CD4-positive, alpha-beta T cell treated with Interleukin-4 for 1 hour (primary cell): ENCODE results near the gene DIO2.

Experiments used
- DNase-seq, 2 donors: peaks; one replicate each; pipeline ENCODE4 v3.0.0-alpha.2; 2020 to 2022

The DIO2 gene

DNA sequence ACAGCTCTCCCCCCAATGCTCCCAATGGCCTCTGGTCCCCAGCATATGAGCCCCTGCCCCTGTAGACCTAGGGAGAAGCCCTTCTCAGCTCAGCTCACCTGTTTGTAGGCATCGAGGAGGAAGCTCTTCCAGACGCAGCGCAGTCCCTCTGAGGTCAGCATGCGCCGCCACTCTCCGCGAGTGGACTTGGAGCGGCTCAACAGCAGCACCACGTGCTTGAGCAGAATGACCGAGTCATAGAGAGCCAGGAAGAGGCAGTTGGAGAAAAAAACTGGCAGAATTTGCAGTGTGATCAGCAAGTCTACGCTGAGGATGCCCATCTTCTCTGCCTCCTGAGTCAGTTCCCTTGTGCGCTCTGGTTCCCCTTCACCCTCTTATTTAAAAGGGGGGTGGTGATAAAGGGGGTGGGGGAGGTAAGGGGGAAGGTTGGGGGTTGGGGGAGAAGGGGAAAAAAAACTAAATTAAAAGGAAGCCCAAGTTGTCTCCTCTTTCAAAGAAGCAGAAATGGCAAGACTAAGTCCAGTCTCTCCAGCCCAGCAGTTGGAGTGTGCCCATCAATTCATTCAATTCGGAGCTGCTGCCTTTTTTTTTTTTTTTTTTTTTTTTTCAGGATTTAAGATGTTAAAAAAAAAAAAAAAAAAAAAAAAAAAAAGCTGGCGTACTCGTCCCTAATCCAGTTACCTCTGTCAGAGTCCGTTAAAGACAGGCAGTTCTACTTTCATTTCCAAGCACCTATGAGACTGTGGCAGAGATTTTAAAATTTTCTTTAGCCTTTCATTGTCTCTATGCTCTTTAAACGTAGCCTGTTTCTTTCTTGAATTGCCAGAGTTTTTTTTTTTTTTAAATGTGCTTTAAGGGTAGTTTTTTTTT, at the start of gene DIO2:
Gene DIO2, minus strand, starts transcription at position 352 of the 870 bp plus-strand sequence. Its CDS starts 32 bp downstream, at position 320.
- DNase-seq = no peak

DNA sequence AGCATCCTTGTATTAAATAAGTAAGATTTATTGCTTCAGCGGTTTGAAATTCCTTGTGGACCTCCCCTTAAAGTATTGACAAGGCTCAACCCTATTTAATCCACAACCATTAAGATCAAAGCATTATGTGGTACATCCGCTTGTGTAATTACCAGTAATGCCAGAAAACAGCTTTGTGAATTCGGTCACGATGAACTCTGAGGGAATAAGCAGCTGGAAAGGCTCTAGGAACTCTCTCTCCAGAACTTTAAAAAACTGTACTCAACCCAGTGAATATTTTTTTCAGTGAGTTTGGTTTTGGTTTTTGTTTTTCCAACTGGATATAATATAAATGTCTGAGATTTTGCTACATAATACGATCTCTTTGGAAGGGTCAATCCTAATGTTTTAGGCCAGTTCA, 49.3 kb upstream of the DIO2 start:
- DNase-seq = no peak

DNA sequence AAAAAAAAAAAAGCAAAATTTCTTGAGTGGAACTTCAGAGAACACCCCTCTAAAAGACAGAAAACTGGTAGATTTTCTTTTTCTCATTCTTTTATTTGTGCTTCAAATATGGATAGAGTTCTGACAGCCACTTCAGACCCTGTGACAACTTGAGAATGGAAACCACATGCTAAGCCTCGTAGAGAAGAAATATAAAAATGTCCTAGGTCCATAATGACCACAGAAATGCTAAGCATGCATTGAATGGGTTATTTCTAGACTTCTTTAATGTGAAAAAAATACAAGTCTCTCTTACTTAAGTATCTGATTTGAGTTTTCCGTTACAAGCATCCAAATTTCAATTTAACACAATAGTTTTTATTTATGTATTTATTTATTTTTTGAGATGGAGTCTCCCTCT, 28.3 kb upstream of the DIO2 start:
- no peak for DNase-seq

DNA sequence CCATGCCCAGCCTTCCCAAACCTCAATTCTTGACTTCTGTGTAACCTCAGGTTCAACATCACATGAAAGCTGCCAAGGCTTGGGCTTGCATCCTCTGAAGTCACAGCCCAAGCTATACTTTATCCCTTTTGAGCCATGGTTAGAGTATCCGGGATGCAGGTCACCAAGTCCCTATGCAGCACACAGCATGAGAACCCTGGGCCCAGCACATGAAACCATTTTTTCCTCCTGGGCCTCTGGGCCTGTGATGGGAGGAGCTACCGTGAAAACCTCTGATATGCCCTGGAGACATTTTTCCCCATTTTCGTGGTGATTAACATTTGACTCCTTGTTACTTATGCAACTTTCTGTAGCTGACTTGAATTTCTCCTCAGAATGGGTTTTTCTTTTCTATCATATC, 25.8 kb upstream of the DIO2 start:
- DNase-seq = no peak

DNA sequence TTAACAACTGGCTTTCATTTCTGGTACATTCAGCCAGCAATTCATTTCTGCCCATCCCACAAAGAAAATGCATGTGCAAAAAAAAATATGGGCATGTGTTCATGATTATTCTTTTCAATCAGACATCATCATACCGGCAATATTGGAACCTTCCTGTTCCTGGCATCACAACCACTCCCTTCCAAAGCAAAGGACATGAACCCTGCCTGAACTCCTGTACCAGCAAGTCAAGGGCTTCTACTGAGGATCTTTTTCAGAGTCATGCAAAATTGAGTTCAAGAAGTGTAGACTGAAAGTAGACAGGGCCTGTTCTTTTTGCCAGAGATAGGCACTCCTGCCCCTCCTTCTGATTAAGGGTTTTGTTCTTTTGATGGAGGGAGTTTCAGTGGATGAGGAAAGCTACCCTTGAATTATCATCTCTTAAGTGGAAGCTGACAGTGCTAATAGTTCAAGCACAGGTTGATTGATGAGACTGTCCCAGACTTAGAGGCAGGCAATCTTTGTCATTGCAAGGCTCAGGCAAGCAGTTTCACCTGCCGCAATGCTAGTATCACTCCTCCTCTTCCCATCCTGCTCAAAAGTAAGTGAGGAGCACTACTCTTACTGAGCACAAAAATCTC, 22.3 kb upstream of the DIO2 start:
- DNase-seq = no peak

DNA sequence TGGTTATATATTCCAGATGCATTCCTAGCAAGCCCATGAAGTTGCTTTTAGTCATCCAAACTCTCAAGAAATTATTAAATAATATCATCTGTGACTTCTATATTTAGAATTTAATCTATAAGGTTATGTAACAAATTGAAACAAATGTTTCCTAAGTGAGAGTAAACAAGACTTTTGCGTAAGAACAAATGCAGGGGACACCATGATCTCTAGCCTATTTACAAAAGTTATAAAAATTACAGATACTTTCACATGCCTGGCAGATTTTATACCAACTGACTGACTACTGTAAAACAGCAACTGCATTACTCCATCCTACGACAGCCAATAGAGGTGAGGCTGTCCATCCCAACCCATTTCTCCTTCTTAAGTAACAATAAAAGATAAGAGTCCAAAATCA, 20.4 kb upstream of the DIO2 start:
- no peak for DNase-seq

DNA sequence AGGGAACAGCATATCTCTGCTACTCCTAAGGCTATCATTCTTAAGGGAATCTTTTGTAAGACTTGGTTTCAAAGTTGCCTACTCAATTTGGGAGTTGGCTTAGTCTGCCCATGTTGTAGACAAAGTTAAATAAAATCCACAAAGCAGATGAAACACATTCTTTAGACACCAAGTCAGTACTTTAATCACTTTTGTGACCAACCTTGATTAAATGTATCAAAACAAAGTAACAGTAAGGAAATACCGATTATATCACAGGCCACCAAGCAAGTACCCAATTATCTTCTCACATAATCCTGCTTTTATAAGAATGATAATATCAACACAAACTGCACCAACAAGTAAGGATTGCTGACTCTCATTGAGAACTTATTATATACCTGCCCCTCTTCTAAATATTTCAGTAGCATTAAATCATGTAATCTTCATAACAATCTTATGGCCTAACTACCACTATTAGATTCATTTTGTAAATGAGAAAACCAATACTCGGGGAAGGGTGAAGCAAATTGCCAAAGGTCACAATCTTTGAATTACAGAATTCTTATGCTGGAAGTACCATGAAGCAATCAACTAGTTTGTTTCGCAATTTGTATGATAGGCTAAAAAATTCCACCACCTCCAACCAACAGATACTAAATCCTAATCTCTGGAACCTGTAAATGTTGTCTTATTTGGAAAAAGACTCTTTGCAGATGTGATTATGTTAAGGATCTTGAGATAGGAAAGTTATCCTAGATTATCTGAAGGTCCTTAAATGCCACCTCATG, 12.6 kb upstream of the DIO2 start:
- DNase-seq = no peak

DNA sequence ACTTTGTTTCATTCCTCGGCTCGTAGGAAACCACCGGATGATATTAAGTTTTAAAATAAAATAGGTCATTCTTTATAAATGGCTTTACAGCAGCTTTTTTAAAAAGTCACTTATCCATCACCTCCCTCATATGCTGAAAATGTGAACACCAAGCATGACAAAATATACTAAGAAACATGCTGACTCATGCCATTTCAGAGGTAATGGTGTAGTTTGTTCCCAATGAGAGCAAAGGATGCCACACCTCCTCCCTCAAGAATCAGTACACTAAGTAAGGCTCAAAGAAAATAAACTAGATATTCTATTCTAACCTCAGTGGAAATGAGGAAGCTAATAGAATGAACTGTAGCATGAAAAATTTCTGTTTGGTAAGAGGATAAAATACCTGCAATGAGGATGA, 5.5 kb upstream of the DIO2 start:
- DNase-seq = no peak

DNA sequence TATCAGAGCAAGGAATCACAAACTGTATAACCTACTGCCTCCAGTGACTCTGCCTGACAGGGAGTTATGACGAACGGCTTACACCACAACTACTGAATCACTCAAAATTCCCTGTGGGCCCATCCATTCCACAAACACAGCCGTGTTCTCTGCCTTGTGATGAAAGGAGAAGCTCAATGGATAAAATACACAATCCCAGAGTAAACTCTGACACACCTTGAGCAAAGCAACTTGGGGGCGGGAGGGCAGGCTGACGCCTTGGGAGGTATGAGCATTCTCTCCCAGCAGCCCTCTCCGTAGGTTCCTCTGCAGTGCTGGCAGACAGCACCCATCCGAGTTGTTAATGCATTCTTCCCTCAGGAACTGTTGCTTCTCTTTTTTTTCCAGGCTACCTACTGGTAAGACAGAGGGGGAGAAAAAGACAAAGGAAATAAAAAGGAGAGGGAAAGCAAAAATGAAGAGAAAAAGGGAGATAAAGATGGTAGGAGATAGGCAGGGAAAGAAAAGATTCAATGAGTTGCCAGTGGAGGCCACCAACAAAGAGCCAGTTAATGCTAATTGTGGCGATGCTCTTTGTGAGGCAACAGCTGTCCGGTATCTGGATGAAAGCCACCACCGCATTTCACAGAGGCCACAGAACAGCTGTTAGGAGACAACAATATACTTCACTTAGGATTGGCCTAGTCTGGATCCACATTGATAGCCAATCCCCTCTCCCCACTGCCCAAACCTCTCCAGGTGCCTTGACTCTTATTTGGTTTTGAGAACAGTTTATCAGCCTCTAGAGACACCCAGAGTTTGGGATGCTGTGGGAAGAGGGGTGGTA, 4.7 kb upstream of the DIO2 start:
- DNase-seq = no peak

DNA sequence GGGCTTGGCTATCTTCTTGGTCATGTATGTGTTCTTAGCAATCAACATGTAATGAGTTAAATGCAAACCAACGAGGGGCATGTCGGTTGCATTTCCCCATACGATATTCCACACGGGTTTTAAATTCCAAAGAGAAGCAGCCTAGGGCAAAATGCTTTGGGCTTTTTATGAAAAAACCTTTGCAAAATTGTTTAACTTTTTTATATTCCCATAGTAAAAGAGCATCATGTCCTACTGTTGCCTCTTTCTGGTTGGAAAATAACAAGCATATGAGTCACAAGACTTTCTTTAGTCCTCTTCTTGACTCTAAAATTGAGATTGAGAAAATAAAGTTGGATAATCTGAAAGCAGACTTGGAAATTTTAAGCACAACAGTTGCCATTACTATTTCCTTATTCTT, 3.8 kb upstream of the DIO2 start:
- no peak for DNase-seq

DNA sequence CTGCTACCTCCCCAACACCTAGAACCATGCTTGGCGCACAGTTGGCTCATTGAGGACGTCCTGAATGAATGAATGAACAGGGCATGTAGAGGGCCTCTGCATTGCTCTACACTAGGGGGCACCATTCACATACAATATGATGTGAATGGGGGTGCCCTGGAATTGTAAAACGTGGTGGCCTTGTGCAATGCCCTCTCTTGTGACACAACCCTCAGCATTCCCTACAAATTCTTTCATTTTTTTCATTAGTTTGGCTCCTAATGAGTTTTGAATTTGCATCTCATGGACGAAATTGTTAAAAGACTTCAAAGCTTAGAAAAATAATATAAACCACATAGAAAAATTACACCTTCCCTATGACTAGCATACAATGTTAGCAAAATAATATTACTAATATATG, 2.3 kb upstream of the DIO2 start:
- no peak for DNase-seq

DNA sequence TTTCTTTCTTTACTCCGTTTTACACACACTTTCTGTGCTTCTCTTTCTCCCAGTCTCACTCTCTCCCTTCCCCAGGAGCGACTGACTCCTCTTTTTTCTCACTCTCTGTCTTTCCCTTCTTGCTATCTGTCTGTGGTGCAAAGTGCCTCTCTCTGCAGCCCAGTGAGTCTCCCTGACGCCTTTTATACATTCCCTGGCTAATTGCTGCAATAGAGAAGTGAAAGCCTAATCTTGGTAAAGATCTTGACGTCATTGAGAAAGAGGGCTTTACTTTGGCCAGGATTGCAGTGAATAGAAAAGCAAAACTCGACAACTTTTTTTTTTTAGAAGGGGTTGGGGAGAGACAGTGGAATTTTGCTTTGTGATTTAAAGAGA, 706 bp upstream of the DIO2 start:
- no peak for DNase-seq

DNA sequence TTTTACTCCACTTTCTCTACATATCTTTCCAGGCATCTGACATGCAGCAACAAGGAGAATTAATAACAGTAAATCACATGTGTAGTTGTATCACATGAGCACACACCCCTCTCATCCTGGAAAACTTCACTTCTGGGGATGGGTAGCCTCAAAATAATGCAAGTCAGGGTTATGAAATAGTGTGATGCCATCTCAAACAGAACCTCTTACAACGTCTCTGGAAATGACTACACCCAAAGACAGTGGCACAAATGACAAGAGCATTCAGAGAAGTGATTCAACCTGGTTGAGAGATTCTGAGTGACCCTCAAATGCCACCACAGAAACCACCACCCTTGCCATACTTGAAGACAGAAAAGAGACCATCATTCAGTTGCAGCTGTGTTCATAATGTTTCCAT, 2.8 kb downstream of the DIO2 start:
- DNase-seq = no peak

DNA sequence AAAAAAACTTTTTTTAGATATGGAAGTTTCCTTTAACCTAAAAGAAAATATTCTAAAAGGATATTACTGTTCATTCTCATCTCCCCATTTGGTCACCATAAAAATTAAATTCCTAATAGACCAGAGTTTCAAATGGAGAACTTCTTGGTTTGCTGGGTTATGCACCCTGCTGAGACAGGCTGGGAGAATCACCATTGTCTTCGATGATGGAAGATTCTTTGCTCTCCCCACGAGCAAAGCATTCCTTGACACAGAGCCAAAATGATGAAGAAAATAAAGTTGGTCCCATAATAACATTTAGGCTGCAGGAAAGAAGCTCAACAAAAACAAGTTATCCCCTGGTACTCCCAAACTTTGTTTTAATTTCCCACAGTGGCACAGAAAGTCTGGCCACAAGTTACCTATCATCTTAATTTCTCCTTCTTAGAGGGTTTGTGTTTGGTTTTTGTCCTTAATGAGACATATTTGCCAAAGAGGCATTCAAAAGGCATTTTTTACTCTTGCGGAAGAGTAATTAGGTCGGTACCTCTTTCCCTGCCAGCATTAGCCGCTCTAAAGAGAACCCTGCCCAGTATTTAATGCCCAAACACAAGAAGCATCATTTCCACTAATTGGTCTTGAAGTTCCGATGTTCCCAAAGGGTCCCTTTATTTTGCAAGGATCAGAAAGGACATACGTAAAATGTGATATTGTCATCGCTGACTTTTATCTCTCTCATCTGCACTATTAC, 4.8 kb downstream of the DIO2 start:
- no peak for DNase-seq

DNA sequence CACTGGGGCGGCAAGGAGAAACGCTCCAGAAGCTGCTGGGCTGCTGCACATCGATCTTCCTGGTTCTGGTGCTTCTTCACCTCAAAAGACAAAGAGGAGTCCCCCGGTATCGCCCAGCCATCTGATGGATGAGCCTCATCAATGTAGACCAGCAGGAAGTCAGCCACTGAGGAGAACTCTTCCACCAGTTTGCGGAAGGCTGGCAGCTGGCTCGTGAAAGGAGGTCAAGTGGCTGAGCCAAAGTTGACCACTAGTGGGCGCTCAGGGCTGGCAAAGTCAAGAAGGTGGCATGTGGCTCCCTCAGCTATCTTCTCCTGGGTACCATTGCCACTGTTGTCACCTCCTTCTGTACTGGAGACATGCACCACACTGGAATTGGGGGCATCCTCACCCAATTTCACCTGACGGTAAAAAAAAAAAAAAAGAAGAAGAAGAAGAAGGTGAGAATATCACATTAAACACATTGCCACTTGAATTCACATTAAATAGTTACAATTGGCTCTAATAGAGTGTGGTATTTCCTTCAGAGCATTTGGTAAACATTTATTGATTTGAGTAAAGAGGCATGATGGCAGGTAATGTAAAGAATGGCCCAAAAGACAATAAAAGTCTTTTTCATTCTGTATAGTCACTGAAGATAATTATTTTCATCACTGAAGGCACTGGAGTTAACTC, 8.3 kb downstream of the DIO2 start:
- DNase-seq = no peak

DNA sequence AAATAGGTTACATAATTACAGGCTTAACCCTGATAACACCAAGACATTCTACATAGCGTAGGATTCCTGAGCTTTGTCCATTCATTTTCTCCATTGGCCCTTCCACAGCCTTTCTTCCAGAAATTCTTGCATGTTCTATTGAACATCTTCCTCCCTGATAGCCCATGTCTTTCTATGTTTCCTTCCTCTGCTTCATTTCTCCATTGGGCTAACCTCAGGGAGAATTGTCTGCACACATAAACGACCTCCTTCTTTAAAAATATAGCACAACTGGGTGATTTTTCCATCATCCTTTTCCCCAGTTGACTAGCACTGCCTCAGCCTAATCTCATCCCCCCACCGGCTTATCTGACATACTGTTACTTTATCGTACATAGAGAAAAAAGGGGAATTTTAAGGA, 11.2 kb downstream of the DIO2 start:
- DNase-seq = no peak

DNA sequence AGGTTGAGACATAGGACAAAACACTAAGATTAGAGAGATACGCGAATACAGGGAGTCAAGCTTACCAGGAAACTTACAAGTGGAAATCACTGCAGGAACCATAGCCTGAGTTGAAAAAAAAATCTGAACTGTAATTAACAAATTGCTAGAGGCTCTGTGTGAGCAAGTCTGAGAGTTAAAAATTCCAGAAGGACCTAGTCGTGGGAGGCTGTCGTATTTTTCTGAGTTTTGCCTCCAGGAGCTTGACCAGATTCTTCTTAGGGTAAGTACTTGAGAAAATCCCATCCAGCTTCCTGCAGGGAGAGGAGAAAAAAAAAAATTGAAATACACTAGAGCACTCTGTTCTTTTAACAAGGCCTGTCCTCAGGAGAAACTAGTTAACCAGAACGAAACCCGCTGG, 22.7 kb downstream of the DIO2 start:
- DNase-seq = no peak

DNA sequence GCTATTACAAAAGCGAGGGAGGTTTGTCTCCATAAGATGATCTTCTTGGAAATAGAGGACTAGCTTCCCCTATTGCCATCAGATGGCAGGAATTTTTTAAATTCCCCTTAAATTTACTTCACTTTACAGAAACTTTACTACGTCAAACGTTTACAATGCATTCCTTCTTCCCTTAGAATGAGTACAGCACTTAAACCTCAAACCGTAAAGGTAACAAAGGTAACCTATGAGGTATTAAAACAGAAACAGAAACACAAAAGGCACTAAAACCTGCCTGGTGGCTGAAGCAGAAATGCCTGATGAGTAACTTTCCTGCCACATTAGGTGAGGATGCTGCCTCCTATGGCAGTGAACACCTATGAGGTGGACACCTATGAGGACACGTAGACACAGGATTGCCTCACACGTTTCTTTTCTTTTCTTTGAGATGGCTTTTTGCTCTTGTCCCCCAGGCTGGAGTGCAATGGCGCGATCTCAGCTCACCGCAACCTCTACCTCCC, 25.0 kb downstream of the DIO2 start:
- DNase-seq = no peak

DNA sequence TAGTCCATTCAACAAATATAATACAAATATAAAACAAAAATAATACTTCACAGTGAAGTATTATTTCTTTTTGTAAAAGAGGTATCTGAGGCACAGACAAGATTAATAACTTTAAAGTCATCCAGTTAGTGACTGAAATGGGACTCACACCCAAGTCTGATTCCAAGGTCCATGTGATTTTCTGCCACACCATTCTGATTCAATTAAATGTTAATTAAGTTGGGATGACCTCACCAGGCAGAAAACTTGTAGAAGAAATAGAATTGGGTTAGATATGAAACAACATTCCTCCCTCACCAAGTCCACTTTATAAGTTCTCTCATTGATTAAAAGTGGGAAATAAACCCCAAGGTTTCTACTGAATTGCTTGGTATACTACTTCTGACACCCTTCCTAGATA, 34.4 kb downstream of the DIO2 start:
- DNase-seq = no peak

DNA sequence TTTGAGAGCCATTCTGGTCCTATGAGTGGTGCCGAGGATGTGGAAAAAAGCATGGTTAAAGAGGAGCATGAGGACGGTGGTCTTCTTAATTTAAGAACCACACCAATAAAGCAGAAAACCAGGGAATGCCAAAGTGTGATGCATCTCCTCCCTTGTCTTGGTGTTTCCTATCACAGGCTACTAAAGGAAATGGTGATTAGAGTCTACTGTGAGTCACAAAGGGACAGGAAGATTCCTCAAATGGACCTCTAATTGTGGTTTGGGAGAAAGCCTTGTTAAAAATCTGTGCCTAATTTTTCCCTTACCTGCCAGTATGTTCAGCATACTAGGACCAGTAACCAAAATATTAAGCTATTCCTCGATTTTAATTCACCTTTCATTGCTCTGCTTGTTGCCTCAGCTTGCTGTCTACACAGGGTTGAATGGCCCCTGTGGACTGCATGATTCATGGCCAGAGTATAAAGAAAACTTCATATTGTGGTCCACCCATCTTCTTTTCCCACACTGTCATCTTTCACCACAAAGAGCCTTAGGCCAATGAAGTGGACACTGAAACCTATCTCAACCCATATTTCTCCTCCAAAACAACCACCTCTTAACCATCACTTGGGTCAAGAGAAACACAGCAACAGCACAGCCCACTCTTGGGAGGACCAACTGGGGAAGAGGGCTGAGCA, 38.8 kb downstream of the DIO2 start:
- DNase-seq = no peak
